Smooth muscle cell of the brain vasculature (primary cell): ENCODE results near the gene KATNB1.
A peak's percentile ranks its signal among the peaks of the same experiment; 100 is the strongest.
"Not testable (repeated sequence)": the region's sequence is repeated elsewhere in the genome, so short reads cannot be mapped to it uniquely, and the experiment has no call there.

Experiments
- DNase-seq: peaks from one replicate; pipeline ENCODE4 v3.0.0-alpha.2; 2012; ENCODE audit warnings: low read depth, low spot score

KATNB1 gene

GRCh38 chr16:57771141-57771785 lies 35.7 kb downstream of the KATNB1 start:
- no peak for DNase-seq

GRCh38 chr16:57773019-57773418 lies 37.4 kb downstream of the KATNB1 start:
- DNase-seq: no peak

- DNase-seq: no peak
Observed at GRCh38 chr16:57773655-57774295, 38.2 kb downstream of the KATNB1 start.

GRCh38 chr16:57774705-57775285 lies 39.2 kb downstream of the KATNB1 start:
- DNase-seq: no peak

GRCh38 chr16:57775661-57776469 lies 40.3 kb downstream of the KATNB1 start:
- peak; percentile 41 for DNase-seq

GRCh38 chr16:57778658-57779057 lies 43.1 kb downstream of the KATNB1 start:
- DNase-seq: no peak

GRCh38 chr16:57779836-57780235 lies 44.3 kb downstream of the KATNB1 start:
- not testable (repeated sequence) for DNase-seq

- DNase-seq: no peak
Observed at GRCh38 chr16:57781349-57781740, 45.8 kb downstream of the KATNB1 start.

GRCh38 chr16:57781741-57782606 lies 46.4 kb downstream of the KATNB1 start:
- DNase-seq: peak; percentile 88

- not testable (repeated sequence) for DNase-seq
Observed at GRCh38 chr16:57782607-57783055, 47.1 kb downstream of the KATNB1 start.

- no peak for DNase-seq
Observed at GRCh38 chr16:57783116-57783515, 47.5 kb downstream of the KATNB1 start.

GRCh38 chr16:57783883-57784282 lies 48.3 kb downstream of the KATNB1 start:
- DNase-seq: no peak

GRCh38 chr16:57784334-57784733 lies 48.8 kb downstream of the KATNB1 start:
- no peak for DNase-seq

GRCh38 chr16:57785385-57785784 lies 49.8 kb downstream of the KATNB1 start:
- no peak for DNase-seq

GRCh38 chr16:57785924-57786323 lies 50.4 kb downstream of the KATNB1 start:
- no peak for DNase-seq

- no peak for DNase-seq
Observed at GRCh38 chr16:57786632-57787518, 51.3 kb downstream of the KATNB1 start.

GRCh38 chr16:57787519-57787905 lies 51.9 kb downstream of the KATNB1 start:
- no peak for DNase-seq

- DNase-seq: no peak
Observed at GRCh38 chr16:57788252-57788841, 52.8 kb downstream of the KATNB1 start.

GRCh38 chr16:57788951-57789350 lies 53.4 kb downstream of the KATNB1 start:
- DNase-seq: no peak
